Gastrocnemius medialis (tissue), 4 donors: ENCODE results near the gene PTGFRN.

Experiments used
- POLR2A ChIP-seq, 2 donors: fragments of 450-650 bp; IDR thresholded peaks; one replicate each; pipeline ENCODE4 v1.6.1; 2017; ENCODE audit warnings: antibody characterized with exemption in 2 of 2, mild to moderate bottlenecking in 2 of 2, moderate library complexity in 2 of 2
- TF ChIP-seq, protein P1 (sequence below), 5 experiments: fragments of 450-650 bp in 3 of 5; fragments of 200-600 bp in 2 of 5; sonication (generic) in 2 of 5; IDR thresholded peaks in 4 of 5; conservative IDR thresholded peaks in 1 of 5; 1 replicate in 4 of 5; 2 replicates in 1 of 5; pipeline ENCODE4 v1.5.1; 2016 to 2019; ENCODE audit warnings: antibody characterized with exemption in 5 of 5, mild to moderate bottlenecking in 3 of 5, moderate library complexity in 3 of 5

DNA sequence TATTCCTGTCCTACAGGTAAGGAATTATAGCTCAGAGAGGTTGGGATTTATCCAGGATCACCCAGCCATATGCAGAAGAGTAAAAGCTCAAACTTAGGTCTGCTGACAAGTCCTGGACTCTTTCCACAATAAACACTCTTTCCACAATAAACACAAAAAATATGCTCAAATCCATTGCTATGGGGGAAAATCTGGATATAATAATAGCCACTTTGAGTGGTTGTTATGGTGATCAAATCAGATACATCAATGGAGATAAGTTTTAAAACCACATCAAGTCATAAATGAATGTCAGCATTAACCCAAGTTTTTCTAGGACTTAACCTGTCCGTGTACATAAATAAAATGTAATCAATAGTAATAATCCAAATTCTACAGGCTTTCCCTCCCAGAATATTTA lies 128.1 kb downstream of the PTGFRN start:
- TF ChIP-seq POLR2A (IDR thresholded peaks at IDR 0.05): no peak
- TF ChIP-seq, protein P1, sequence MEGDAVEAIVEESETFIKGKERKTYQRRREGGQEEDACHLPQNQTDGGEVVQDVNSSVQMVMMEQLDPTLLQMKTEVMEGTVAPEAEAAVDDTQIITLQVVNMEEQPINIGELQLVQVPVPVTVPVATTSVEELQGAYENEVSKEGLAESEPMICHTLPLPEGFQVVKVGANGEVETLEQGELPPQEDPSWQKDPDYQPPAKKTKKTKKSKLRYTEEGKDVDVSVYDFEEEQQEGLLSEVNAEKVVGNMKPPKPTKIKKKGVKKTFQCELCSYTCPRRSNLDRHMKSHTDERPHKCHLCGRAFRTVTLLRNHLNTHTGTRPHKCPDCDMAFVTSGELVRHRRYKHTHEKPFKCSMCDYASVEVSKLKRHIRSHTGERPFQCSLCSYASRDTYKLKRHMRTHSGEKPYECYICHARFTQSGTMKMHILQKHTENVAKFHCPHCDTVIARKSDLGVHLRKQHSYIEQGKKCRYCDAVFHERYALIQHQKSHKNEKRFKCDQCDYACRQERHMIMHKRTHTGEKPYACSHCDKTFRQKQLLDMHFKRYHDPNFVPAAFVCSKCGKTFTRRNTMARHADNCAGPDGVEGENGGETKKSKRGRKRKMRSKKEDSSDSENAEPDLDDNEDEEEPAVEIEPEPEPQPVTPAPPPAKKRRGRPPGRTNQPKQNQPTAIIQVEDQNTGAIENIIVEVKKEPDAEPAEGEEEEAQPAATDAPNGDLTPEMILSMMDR (IDR thresholded peaks at IDR 0.05 in 4 of 5, conservative IDR thresholded peaks at IDR 0.05 in 1 of 5): no peak
